ENCODE measurements around the gene SYT7. TPM values are rescaled to one million over a fixed set of nuclear protein-coding genes. Genes with fewer than 3 reads are reported as not detected.

The SYT7 gene
- total and polyA plus RNA-seq, 11 donors = 12.4 to 34.7 (median 17.4) TPM

DNA sequence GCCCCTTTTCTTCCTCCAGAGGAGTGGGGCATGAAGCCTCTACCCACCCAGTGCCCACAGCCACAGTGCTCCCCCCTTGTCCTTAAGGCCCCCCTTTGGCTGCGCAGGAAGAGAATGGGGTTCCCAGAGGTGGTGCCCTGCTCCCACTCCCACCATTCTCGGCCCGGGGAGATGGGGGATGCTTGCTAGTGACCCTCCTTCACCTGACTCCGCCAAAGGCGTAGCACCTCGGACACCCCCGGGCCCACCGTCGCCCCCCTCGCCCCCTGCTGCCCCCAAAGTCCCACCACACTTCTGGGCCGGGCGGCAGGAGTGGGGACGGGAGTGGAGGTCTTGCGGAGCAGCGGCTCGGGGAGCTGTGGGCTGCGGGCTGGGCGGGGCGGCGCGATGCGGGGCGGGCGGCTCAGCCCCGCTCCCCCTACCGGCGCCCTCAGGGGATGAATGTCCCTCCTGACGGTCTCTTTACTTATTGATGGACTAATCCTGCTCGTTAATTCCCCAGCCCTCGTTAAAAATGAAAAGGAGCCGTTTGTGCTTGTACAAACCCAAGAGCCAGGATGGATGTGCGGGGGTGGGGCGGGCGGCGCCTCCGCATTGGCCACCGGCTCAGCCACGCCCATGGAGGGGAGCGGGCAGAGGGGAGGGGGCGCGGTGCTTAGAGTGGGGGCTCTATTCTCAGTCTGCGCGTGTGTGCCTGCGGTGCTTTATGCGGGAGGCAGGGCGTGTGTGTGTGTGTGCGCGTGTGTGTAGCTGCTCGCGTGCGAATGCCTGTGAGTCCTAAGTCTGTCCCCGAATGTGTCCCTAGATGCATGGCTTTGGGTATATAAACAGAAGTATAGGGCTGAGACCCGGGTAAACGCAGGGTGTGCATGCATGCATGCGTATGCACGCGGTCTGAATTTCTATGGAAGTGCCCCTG is 25.6 kb downstream of the SYT7 start:
- Histone ChIP-seq H3K27me3 (peaks cover 0 to 20% (median 0%) of the 10 kb centered on the region in 9 donors), H3K27ac (no peak overlapping the region)
- intact Hi-C loops (cut with DNase I) = no loop called here

DNA sequence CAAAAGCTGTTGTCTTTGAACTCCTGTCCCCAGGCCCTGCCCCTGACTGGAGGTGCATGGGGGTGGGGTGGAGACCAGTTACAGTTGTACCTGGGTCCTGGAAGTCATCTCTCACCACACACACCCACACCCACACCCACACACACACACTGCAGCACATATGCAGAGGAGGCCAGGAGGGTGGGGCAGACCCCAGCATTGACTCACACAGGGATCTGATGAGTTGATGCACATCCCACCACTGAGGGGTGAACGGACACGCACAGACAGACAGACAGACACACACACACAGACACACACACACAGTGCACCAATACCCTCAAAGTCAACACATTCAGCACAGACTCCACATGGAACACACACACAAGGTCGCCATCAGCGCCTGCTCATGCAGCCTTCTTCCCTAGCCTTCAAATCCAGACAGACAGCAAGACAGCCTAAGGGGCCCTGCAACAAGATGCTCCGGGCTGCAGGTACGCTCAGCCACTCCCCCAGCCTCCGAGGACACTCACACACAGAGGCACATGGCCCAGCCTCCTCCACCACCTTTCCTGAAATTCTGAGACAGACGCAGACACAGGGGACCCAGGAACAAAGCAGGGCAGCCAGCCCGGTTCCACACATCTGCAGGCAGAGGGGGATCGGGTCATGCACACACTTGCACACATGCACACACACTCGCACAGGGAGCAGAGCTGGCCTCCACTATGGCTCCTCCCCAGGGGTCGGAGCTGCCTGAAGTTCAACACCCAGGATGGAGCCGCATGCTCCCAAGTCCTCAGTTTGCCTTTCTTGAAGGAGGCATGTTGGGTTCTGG is 26.5 kb downstream of the SYT7 start:
- intact Hi-C loops (cut with DNase I) = no loop called here
- 63 to 77% (median 72%) methylated on average over 12 to 13 of the region's 13 CpGs for WGBS, 4 donors
- no peak overlapping the region for H3K27ac ChIP-seq

More for the DNA sequence above, 25.6 kb downstream of the SYT7 start:
- no peaks in the 10 kb centered on the region for H3K36me3 ChIP-seq
- H3K9me3 ChIP-seq = no peaks in the 10 kb centered on the region
- TF ChIP-seq POLR2A (IDR thresholded peaks at IDR 0.05) = no peak
- TF ChIP-seq, protein P1, sequence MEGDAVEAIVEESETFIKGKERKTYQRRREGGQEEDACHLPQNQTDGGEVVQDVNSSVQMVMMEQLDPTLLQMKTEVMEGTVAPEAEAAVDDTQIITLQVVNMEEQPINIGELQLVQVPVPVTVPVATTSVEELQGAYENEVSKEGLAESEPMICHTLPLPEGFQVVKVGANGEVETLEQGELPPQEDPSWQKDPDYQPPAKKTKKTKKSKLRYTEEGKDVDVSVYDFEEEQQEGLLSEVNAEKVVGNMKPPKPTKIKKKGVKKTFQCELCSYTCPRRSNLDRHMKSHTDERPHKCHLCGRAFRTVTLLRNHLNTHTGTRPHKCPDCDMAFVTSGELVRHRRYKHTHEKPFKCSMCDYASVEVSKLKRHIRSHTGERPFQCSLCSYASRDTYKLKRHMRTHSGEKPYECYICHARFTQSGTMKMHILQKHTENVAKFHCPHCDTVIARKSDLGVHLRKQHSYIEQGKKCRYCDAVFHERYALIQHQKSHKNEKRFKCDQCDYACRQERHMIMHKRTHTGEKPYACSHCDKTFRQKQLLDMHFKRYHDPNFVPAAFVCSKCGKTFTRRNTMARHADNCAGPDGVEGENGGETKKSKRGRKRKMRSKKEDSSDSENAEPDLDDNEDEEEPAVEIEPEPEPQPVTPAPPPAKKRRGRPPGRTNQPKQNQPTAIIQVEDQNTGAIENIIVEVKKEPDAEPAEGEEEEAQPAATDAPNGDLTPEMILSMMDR (IDR thresholded peaks at IDR 0.05) = no peak
- peaks cover 0 to 31% (median 11%) of the 10 kb centered on the region in 12 donors for H3K4me1 ChIP-seq
- H3K4me3 ChIP-seq = no peak overlapping the region
- DNase-seq (no peak), ATAC-seq (no peak)
- WGBS, 4 donors = 30 to 66% (median 48%) methylated on average over 42 to 57 of the region's 57 CpGs

DNA sequence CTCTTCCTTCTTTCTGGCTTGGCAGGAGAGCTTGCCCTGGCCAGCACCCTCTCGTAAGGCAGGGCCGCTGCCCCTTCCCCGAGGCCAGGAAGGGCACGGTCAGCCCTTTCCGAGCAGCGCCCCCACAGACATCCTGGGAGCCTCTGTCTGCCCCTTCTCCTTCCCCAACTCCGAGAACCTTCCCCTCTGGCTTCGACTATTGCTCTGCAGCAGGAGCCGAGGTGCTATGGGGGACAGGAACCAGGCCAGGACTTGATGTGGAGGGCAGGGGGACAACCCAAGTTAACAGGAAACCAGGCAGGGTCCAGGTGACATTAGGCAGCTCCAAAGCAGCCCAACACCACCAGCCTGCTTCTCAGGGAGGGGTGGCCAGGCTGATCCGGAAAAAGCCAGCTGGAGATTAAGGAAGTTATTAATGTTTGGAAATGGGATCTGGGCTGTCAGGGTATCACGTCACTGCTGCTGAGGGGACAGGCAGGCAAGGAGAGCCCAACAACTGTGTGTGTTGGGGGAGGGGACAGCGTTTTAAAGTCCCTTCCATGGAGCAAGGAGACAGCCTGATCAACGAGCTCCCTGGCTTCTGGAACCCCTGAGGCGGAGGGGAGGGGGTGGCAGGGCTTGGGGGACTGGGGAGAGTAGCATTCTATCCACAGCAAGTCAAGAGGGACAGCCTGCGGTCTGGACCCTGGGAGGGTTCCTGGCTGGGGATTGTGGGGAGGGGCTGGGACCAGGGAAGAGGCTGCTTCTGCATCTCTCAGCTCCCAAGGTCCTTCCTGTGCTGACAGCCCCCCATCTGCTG is 27.3 kb downstream of the SYT7 start:
- peaks cover 0 to 44% (median 13%) of the 10 kb centered on the region in 12 donors for H3K4me1 ChIP-seq
- peak in 1 of 4 donors; percentile 1 for ATAC-seq
- TF ChIP-seq POLR2A (IDR thresholded peaks at IDR 0.05) = no peak
- TF ChIP-seq, protein P1 (IDR thresholded peaks at IDR 0.05) = no peak
- H3K9me3 ChIP-seq = no peaks in the 10 kb centered on the region
- DNase-seq = no peak
- H3K4me3 ChIP-seq = no peak overlapping the region
- peaks cover 0 to 20% (median 0%) of the 10 kb centered on the region in 9 donors for H3K27me3 ChIP-seq
- H3K27ac ChIP-seq = peak overlapping the region in 5 of 12 donors; percentile 87 to 99 (median 90)
- H3K36me3 ChIP-seq = no peaks in the 10 kb centered on the region
- intact Hi-C loops (cut with DNase I) = no loop called here
- WGBS, 4 donors = 51 to 61% (median 59%) methylated on average over 10 to 15 of the region's 15 CpGs

More for the DNA sequence above, 26.5 kb downstream of the SYT7 start:
- ATAC-seq (no peak), DNase-seq (no peak)
- TF ChIP-seq POLR2A (IDR thresholded peaks at IDR 0.05) = no peak
- TF ChIP-seq, protein P1 (IDR thresholded peaks at IDR 0.05) = no peak
- no peaks in the 10 kb centered on the region for H3K9me3 ChIP-seq
- H3K36me3 ChIP-seq = no peaks in the 10 kb centered on the region
- peaks cover 0 to 41% (median 13%) of the 10 kb centered on the region in 12 donors for H3K4me1 ChIP-seq
- H3K27me3 ChIP-seq = peaks cover 0 to 20% (median 0%) of the 10 kb centered on the region in 9 donors
- no peak overlapping the region for H3K4me3 ChIP-seq

Data from heart left ventricle (tissue), 16 donors.